HK-2 (cell line): ENCODE data around the gene HAUS1.
"Not testable (repeated sequence)": the region's sequence is repeated elsewhere in the genome, so short reads cannot be mapped to it uniquely, and the experiment has no call there.

Experiments used
- DNase-seq: peaks from one replicate; pipeline ENCODE4 v3.0.0-alpha.2; 2018; ENCODE audit not compliant: unreplicated experiment

HAUS1 gene

GRCh38 chr18:46095532-46095931 is 8.7 kb upstream of the HAUS1 start:
- DNase-seq = no peak

GRCh38 chr18:46096651-46097300 is 7.4 kb upstream of the HAUS1 start:
- DNase-seq = no peak

GRCh38 chr18:46097431-46097800 is 6.8 kb upstream of the HAUS1 start:
- no peak for DNase-seq

GRCh38 chr18:46097801-46098615 is 6.2 kb upstream of the HAUS1 start, which contains the start of gene ATP5F1A:
TSS of gene ATP5F1A (minus strand) at chr18:46098296. CDS start at chr18:46098231, 65 bp downstream.
- DNase-seq = peak; percentile 78

GRCh38 chr18:46098616-46098933 is 5.6 kb upstream of the HAUS1 start:
- DNase-seq = no peak

GRCh38 chr18:46099463-46099862 is 4.7 kb upstream of the HAUS1 start:
- DNase-seq = no peak

- DNase-seq = no peak
These were observed 5.2 kb downstream of the HAUS1 start for GRCh38 chr18:46109386-46109785.

GRCh38 chr18:46110406-46110805 is 6.2 kb downstream of the HAUS1 start:
- DNase-seq = no peak

- DNase-seq = no peak
These were observed 9.6 kb downstream of the HAUS1 start for GRCh38 chr18:46113751-46114150.

GRCh38 chr18:46126625-46127024 is 22.4 kb downstream of the HAUS1 start:
- not testable (repeated sequence) for DNase-seq

- no peak for DNase-seq
These were observed 25.9 kb downstream of the HAUS1 start for GRCh38 chr18:46130061-46130460.

GRCh38 chr18:46130549-46130948 is 26.4 kb downstream of the HAUS1 start:
- not testable (repeated sequence) for DNase-seq

- DNase-seq = no peak
These were observed 29.3 kb downstream of the HAUS1 start for GRCh38 chr18:46133534-46133933.

- DNase-seq = no peak
These were observed 30.9 kb downstream of the HAUS1 start for GRCh38 chr18:46134920-46135675.

- DNase-seq = no peak
These were observed 36.0 kb downstream of the HAUS1 start for GRCh38 chr18:46140173-46140572.

- DNase-seq = no peak
These were observed 37.0 kb downstream of the HAUS1 start for GRCh38 chr18:46141199-46141598.

- peak; percentile 24 for DNase-seq
These were observed 44.6 kb downstream of the HAUS1 start for GRCh38 chr18:46148810-46149209.

- DNase-seq = peak; percentile 74
These were observed 48.2 kb downstream of the HAUS1 start for GRCh38 chr18:46152436-46152807.

- peak; percentile 62 for DNase-seq
These were observed 48.8 kb downstream of the HAUS1 start for GRCh38 chr18:46152808-46153617.

- peak; percentile 41 for DNase-seq
These were observed 51.5 kb downstream of the HAUS1 start for GRCh38 chr18:46155641-46156051.

GRCh38 chr18:46156124-46156745 is 52.0 kb downstream of the HAUS1 start:
- DNase-seq = no peak
